Muscle of leg (tissue), 11 donors: Measurements from ENCODE around the gene RPIA. TPM values are rescaled to one million over a fixed set of nuclear protein-coding genes. Genes with fewer than 3 reads are reported as not detected.
"Not testable (repeated sequence)": the region's sequence is repeated elsewhere in the genome, so short reads cannot be mapped to it uniquely, and the experiment has no call there.

Source experiments
- DNase-seq: peaks from one replicate; pipeline ENCODE4 v3.0.0; 2013
- H3K27ac ChIP-seq: one replicate; pipeline ENCODE4 v1.5.1; 2013; ENCODE audit warnings: mild to moderate bottlenecking, low read length, control low read depth
- H3K27me3 ChIP-seq: one replicate; pipeline ENCODE4 v1.6.1; 2013; ENCODE audit warnings: low read length; ENCODE audit not compliant: control insufficient read depth, insufficient read depth
- H3K36me3 ChIP-seq: one replicate; pipeline ENCODE4 v1.6.1; 2013; ENCODE audit warnings: low read length; ENCODE audit not compliant: control insufficient read depth, insufficient read depth
- H3K4me1 ChIP-seq: one replicate; pipeline ENCODE4 v1.6.1; 2013; ENCODE audit warnings: low read length; ENCODE audit not compliant: control insufficient read depth, insufficient read depth
- H3K4me3 ChIP-seq: one replicate; pipeline ENCODE4 v1.5.1; 2013; ENCODE audit warnings: low read length, control low read depth
- H3K9me3 ChIP-seq: replicated peaks from 2 replicates; pipeline ENCODE4 v1.6.1; 2013; ENCODE audit warnings: low read depth, low read length; ENCODE audit not compliant: control insufficient read depth
- WGBS: methylation state at CpG from one replicate; pipeline ENCODE4 v1.1.5; 2013; ENCODE audit warnings: missing lambda C conversion rate; ENCODE audit not compliant: insufficient coverage; 5-methylcytosine and 5-hydroxymethylcytosine counted together
- polyA plus RNA-seq, 8 donors: library from polyadenylated mRNA; unstranded; fragments of 120-200 nt; gene quantifications; one replicate each; pipeline versions ENCODE4 v1.2.1 to v1.2.3, GENCODE V29; 2013; ENCODE audit warnings: inconsistent platforms in 1 of 8, low replicate concordance in 1 of 8; ENCODE audit not compliant: insufficient read length in 8 of 8, insufficient read depth in 1 of 8
- total RNA-seq: library from RNA; stranded (reverse); fragments of 120-200 nt; gene quantifications from one replicate; pipeline ENCODE4 v1.2.4, GENCODE V29; 2013

RPIA gene
- total and polyA plus RNA-seq, 9 donors = 11.3 to 27.7 (median 23.9) TPM

- H3K36me3 ChIP-seq = peaks cover 45% of the 10 kb centered on the region
- H3K9me3 ChIP-seq = peaks cover 3% of the 10 kb centered on the region
- H3K4me3 ChIP-seq = no peak overlapping the region
- H3K27me3 ChIP-seq = no peaks in the 10 kb centered on the region
- no peaks in the 10 kb centered on the region for H3K4me1 ChIP-seq
- DNase-seq = no peak
- H3K27ac ChIP-seq = no peak overlapping the region
- WGBS = 93% methylated on average over 3 of the region's 6 CpGs
Observed at GRCh38 chr2:88746929-88747490, 55.5 kb downstream of the RPIA start.

- Histone ChIP-seq H3K27ac (no peak overlapping the region), H3K27me3 (no peaks in the 10 kb centered on the region), H3K4me1 (no peaks in the 10 kb centered on the region), H3K4me3 (no peak overlapping the region), H3K9me3 (peaks cover 3% of the 10 kb centered on the region), H3K36me3 (peaks cover 47% of the 10 kb centered on the region)
- WGBS = 83% methylated on average over 1 of the region's 2 CpGs
- DNase-seq = no peak
Observed at GRCh38 chr2:88747990-88748389, 56.5 kb downstream of the RPIA start.

GRCh38 chr2:88751768-88752167 is 60.3 kb downstream of the RPIA start:
- H3K36me3 ChIP-seq = peaks cover 55% of the 10 kb centered on the region
- no peaks in the 10 kb centered on the region for H3K27me3 ChIP-seq
- H3K27ac ChIP-seq = no peak overlapping the region
- WGBS = no CpG with 5 or more reads among the region's 3 CpGs
- DNase-seq = no peak
- peaks cover 4% of the 10 kb centered on the region for H3K4me1 ChIP-seq
- no peak overlapping the region for H3K4me3 ChIP-seq
- H3K9me3 ChIP-seq = no peaks in the 10 kb centered on the region

- 90% methylated on average over 2 of the region's 4 CpGs for WGBS
Observed at GRCh38 chr2:88753833-88754584, 62.5 kb downstream of the RPIA start.

GRCh38 chr2:88754585-88755320 is 63.3 kb downstream of the RPIA start:
- Histone ChIP-seq H3K27ac (peak overlapping the region; percentile 29), H3K4me3 (no peak overlapping the region), H3K4me1 (peaks cover 4% of the 10 kb centered on the region), H3K9me3 (peaks cover 8% of the 10 kb centered on the region), H3K27me3 (no peaks in the 10 kb centered on the region), H3K36me3 (peaks cover 36% of the 10 kb centered on the region)
- no peak for DNase-seq
- WGBS = 80% methylated on average over 3 of the region's 6 CpGs

More at GRCh38 chr2:88753833-88754584, 62.5 kb downstream of the RPIA start:
- no peak overlapping the region for H3K4me3 ChIP-seq
- peaks cover under 1% of the 10 kb centered on the region for H3K9me3 ChIP-seq
- peak overlapping the region; percentile 42 for H3K27ac ChIP-seq
- no peaks in the 10 kb centered on the region for H3K27me3 ChIP-seq
- peaks cover 4% of the 10 kb centered on the region for H3K4me1 ChIP-seq
- peak; percentile 35 for DNase-seq
- H3K36me3 ChIP-seq = peaks cover 39% of the 10 kb centered on the region

GRCh38 chr2:88755836-88756235 is 64.4 kb downstream of the RPIA start:
- Histone ChIP-seq H3K27ac (no peak overlapping the region), H3K9me3 (peaks cover 8% of the 10 kb centered on the region), H3K4me1 (peaks cover 4% of the 10 kb centered on the region), H3K36me3 (peaks cover 32% of the 10 kb centered on the region), H3K27me3 (no peaks in the 10 kb centered on the region), H3K4me3 (no peak overlapping the region)
- DNase-seq = no peak
- WGBS = 80% methylated on average over 2 of the region's 3 CpGs

GRCh38 chr2:88757025-88757424 is 65.6 kb downstream of the RPIA start:
- 93% methylated on average over 6 of the region's 8 CpGs for WGBS
- no peak overlapping the region for H3K27ac ChIP-seq
- DNase-seq = no peak
- H3K27me3 ChIP-seq = no peaks in the 10 kb centered on the region
- H3K36me3 ChIP-seq = peaks cover 25% of the 10 kb centered on the region
- H3K4me3 ChIP-seq = no peak overlapping the region
- H3K4me1 ChIP-seq = peaks cover 4% of the 10 kb centered on the region
- peaks cover 8% of the 10 kb centered on the region for H3K9me3 ChIP-seq

GRCh38 chr2:88758702-88759101 is 67.2 kb downstream of the RPIA start:
- H3K27ac ChIP-seq, H3K4me3 ChIP-seq, H3K27me3 ChIP-seq, H3K9me3 ChIP-seq, H3K4me1 ChIP-seq, DNase-seq: not testable (repeated sequence)
- WGBS = 89% methylated on average over 1 of the region's 2 CpGs
- peaks cover 13% of the 10 kb centered on the region for H3K36me3 ChIP-seq

- Histone ChIP-seq H3K27ac (no peak overlapping the region), H3K4me1 (peaks cover 7% of the 10 kb centered on the region), H3K9me3 (peaks cover 8% of the 10 kb centered on the region), H3K4me3 (no peak overlapping the region), H3K27me3 (peaks cover 21% of the 10 kb centered on the region), H3K36me3 (no peaks in the 10 kb centered on the region)
- WGBS = 80% methylated on average over 1 of the region's 2 CpGs
- DNase-seq = no peak
Observed at GRCh38 chr2:88760819-88761598, 69.5 kb downstream of the RPIA start.
